GM19099 (cell line): ENCODE data around the gene PPP1R26.

ENCODE experiments used
- POLR2A ChIP-seq: IDR thresholded peaks from 3 replicates; pipeline ENCODE4 v1.6.1; 2011; ENCODE audit warnings: low read depth; ENCODE audit not compliant: insufficient read length; ENCODE audit errors: extremely low read depth

PPP1R26 gene

DNA sequence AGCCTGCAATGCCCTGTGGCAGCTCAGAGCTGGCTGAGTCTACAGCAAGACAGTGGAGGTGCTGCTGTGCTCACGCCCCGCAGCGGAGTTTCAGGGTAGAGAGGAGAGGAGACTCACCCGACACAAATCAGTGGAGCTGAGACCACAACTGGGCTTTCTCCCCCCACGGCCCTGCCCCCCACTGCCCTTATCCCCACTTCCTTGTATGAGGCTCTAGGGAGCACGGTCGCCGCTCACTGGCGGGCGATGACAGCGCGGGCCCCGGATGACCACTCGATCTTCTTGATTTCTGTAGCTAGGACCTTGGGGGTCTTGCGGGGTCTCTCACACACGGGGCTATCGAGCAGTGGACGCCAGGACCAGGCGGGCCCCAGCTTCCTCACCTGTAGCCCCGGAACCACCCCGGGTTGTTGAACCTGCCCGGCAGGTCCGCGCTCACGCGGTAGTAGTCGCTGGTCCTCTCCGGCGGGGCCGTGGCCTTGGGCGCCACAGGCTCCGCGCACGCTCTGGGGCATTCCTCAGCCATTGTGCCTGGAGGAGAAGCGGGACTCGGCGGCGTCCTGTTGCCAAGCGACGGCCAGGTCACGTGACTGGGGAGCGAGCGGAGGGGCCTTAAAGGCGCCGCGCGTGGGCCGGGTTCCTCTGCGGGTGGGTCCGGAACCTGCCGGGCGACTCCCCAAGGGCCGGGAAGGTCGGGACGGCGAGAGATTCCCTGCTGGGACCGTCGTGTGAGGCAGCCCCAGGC lies 19.9 kb downstream of the PPP1R26 start:
- TF ChIP-seq POLR2A = no peak

DNA sequence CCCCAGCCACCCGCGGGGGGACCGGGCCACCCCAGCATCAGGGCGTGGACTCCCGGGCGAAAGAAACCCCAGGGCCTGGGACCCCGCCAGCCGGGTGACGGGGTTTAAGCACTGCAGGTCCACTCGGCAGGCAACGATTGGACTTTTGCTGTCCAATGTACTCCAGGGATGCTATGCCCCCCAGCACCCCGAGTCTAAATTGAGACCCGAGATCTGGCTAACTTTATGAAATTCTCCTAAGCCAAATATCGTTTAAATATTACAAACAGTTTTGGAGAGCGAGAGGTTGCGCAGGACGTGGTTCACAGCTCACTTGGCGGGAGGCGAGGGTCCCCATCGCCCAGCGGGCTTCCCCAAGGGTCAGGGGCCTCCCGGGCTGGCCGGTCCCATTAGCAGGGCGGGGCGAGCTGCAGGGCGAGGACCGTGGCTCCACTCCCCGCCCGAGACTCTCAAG lies 20.5 kb downstream of the PPP1R26 start:
- no peak for TF ChIP-seq POLR2A

DNA sequence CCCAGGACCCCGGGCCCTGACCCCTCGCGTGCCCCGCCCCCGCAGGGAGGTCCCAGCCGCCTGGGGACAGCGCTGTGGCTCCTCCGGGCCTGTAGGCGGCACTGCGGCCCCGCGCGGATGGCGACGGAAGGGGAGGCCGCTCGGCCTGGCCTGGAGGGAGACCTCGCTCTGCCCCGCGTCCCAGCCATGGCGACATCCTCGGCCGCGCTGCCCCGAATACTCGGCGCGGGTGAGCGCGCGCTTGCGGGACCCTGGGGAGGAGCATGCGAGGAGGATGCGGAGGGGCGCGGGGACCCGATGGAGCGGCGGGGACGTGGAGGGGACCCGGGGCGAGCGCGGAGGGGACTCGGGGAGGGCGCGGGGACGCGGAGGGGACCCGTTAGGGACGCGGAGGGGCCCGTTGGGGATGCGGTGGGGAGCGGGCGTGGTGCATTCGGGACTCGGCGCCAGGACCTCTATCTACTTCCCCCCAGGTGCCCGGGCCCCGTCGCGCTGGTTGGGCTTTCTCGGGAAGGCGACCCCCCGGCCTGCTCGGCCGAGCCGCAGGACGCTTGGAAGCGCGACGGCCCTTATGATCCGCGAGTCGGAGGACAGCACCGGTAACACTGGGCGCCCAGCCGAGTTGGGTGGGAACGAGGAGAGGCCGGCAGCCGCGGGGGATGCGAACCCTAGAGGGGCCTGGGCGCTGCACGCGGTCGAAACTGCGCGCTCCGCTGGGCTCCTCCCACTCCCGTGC lies 21.1 kb downstream of the PPP1R26 start, which contains the start of gene MRPS2:
TSS of gene MRPS2 (plus strand) at position 158 of the 736 bp plus-strand sequence. CDS start at position 187, 29 bp downstream.
- TF ChIP-seq POLR2A = peak; percentile 80

DNA sequence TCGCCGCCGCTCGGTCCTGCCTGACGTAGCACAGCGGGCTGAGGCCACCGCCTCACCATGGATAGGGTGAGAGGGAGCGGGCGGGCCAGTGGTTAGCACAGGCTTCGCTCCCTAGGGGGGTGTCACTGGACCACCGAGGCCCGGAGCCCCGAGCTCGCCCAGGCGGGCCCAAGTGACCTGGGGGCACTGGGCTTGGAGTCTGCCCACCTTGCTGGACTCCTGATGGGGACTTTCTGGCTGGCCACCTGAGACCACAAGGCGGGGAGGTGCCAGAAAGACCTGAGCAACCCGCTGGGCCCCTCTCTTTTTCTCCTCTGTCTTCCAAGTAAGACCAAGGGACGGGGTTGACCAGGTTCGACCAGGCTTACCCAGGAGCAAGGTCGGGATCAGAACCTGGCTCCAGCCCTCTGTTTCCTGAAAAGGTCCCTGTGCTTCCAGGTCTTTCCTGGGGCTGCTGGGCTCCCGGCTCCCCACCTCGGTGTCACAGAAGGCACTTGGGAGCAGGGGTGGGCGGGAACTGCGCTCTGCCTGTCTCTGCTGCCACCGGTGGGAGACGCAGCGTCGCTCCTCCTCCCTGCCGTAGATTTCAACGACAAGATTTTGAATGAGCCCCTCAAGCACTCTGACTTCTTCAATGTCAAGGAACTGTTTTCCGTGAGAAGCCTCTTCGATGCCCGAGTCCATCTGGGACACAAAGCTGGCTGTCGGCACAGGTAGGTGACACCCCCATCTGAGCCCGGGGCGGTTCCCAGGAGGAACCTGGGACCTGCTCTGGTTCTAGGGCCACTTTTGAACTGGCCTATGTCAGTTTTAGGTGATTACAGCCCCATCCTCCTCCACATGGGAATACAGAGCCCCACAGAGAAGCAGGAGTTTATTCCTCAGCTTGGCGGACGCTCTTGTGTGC lies 21.9 kb downstream of the PPP1R26 start:
- no peak for TF ChIP-seq POLR2A

DNA sequence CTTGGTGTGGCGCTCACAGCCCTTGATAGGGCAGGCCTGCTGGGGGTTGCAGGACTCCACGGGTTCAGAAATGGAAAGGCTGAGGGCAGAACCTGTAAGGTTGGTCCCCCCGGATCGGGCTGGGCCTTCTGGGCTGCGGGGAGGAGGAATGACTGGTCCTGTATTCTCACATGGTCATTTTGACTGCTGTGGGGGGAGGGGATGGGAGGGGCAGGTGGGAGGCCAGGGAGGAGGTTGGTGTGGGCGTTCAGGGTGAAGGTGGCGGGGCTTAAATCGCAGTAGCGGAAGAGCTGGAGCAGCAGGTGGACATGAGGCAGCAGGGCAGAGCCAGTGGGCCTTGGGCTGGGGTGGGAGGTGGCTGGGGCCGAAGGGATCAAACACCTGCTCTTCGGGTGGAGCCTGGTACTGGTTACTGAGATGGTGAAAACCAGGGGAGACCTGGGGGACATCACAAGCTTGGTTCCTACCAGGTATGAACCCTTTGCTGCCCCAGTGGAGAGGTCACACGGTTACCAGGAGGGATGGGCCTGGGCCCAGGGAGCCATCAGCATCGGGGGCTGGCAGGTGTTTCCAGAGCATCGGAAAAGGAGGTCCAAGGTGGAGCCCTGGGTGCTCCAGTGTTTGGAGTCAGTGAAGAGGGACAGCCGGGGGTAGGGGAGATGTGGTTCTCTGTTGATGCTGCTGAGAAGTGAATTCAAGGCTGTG lies 22.7 kb downstream of the PPP1R26 start:
- TF ChIP-seq POLR2A = no peak

DNA sequence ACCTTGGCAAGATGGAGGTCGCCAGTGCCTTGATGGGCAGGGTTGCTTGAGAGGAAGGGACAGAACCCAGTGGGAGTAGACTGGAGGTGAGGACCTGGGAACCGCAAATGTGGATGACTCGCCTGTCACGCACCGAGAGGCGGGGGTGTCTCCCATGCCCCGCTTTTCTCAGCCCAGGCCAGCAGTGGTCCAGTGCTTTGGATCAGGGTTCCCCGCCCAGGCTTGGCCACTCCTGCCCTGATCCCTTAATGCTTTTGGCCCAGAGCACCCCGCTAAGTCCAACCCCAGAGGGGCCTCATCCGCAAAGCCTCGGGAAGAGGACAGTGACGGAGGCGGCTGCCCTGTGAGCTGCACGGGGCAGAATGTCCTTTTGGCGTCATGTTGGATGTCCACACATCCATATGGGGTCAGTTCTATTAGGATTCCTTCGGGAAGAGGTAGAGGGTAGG lies 23.3 kb downstream of the PPP1R26 start:
- TF ChIP-seq POLR2A = no peak

DNA sequence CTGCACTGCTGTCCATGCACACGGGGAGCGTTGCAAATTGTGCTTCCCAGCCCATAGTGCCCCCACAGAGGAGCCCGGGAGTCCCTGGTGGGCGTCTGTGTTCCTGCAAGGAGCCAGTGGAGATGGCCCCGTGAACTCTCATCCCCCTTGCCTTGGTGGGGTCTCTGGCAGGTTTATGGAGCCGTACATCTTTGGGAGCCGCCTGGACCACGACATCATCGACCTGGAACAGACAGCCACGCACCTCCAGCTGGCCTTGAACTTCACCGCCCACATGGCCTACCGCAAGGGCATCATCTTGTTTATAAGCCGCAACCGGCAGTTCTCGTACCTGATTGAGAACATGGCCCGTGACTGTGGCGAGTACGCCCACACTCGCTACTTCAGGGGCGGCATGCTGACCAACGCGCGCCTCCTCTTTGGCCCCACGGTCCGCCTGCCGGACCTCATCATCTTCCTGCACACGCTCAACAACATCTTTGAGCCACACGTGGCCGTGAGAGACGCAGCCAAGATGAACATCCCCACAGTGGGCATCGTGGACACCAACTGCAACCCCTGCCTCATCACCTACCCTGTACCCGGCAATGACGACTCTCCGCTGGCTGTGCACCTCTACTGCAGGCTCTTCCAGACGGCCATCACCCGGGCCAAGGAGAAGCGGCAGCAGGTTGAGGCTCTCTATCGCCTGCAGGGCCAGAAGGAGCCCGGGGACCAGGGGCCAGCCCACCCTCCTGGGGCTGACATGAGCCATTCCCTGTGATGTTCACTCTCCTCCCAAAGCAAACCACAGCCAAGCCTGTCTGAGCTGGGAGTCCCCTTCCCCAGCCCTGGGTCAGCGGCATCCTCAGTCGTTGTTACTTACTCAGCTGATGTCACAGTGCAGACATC lies 24.0 kb downstream of the PPP1R26 start:
- no peak for TF ChIP-seq POLR2A

DNA sequence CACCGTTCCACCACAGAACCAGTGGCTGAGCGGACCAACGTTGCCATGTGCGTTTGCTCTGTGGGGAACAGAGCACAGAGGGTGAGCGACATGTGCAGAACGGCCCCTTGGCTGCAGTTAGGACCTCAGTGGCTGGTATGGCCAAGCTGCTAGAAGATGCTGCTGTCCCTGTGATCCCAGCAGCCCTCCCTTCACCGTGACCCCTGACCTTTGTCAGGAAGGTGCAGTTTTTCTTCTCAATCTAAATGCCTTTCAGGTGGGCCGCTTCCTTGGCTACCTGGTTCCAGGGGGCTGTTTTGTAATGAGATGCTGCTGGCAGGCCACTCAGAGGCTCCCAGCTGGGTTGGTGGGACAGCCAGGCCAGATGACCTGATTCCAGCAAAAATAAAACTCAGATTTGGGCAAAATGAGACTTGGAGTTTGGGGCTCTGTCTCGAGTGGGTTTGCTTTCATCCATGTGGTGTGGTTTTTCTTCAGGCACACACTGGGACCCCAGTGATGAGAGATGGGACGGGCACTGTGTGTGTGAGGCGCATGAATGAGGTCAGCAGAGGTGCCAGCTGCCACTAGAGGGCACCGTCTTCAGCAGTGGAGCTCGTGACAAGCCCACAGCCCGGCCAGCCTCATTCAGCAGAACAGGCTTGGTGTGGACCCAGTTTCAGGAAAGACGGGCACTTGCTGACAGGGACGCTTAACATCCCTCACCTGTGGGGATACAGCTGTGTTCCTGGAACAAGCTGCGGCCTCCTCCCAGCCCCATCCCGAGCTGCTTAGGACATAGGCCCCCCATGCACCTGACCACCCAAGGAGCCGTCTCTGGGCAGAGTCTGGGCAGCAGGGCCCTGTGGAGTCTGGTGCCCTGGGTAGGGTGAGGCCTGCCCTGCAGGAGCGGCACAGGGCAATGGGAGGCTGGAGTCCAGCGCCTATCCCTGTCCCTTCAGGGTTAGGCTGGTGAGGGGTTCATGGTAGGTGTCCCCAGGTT lies 25.0 kb downstream of the PPP1R26 start:
- TF ChIP-seq POLR2A = no peak

DNA sequence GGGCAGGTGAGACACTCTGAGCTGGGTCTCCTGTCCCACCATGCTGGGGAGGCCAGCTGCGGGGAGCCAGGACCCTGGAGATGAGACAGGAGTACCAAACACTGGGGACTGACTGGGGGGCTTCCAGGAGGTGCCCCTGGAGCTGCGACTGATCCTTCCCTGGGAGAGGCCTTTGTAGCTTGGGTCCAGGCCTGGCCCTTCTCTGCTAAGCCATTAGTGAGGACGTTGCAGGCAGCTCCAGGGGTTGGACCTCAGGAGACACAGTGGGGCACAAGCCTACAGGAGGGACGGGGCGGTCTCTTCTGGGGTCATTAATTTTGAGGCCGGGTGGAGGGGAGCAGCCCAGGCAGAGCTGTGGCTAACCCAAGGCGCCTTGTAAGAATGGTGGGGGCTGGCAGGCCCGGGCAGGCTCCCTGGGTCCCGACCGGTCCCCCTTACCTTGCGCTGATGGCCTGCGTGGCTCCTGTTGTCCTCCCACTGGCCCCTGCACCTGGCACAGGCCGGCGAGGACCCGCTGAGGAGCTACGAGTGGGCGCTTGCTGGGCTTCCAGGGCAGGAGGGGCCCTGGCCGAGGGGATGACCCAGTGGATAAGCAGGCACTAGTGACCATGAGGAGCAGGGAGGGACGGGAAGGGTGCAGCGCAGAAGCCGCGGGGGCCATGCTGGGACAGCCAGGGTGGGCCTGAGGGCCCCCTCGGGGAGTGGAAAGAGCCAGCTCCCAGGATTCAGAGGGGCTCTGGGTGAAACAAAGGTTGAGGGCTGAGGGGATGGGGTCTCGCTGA lies 26.0 kb downstream of the PPP1R26 start:
- peak; percentile 11 for TF ChIP-seq POLR2A

DNA sequence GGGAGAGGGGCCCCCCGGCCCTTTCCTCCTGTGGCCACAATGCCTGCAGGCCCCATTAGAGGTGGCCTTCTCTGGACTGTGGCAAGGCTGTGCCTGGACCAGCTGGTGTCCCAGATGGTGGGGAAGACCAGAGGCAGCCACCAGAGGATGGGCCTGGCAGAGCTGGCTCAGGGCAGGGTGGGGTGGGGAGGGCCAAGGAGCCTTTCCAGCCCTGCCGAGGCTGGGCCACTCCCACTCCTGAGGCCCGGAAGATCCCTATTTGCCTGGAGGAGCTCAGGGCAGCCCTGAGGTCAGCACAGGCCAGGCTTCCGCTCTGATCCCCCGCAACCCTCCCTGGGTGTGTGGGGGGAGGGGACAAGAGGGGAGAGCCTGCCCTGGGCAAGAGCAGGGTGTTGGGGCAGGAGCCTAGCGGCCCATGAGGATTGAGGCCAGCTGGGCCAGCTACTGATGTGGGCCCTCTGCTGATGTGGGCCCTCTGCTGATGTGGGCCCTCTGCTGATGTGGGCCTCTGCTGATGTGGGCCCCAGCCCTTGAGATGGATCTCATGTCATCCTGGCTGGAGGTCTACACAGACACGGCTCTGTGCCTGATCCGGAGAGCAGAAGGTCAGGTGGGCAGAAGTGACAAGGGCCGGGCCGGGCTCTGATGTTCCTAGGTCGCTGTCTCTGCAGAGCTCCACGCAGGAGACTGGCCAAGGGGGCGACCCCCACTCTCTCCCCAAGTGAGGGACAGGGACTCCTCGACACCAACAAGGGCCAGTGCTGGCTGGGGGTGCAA lies 26.9 kb downstream of the PPP1R26 start:
- TF ChIP-seq POLR2A = no peak
